ENCODE measurements around the gene CTIF.

The CTIF gene

DNA sequence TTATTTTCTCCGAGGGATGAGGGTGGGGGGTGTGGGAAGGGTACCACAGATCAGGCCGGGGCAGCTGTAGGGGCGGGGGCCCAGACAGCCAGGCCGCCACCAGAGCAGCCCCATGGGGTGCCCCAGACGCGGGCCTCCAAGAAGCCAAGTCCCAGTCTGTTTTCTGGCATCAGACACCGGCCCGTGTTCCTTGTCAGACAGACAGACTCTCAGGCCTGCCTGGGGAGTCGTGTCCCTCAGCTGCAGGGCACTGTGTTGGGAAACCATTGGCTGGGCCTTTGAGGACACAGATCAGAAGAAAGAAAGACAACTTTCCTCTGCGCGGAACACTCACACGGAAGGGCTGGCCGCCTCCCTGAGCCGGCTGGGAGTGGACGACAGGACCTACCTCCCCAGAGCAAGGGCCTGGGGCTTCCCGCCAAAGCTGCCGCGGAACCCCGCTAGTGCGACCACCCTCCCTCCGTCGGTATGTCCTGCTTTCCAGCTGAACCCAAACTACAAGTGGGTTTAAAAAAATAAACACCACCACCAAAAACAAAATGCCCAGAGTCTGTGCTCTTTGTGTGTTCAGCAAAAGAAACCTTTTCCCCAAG is 323.9 kb downstream of the CTIF start:
- DNase-seq (ENCODE audit: low read depth, low spot score): no peak
- Histone ChIP-seq H3K9ac (ENCODE audit: insufficient read length) (no peak overlapping the region), H3K4me3 (no peak overlapping the region), H3K9me3 (ENCODE audit: low read depth, low read length) (no peaks in the 10 kb centered on the region), H3K27ac (no peak overlapping the region), H3K36me3 (ENCODE audit: insufficient read depth, low read length) (no peaks in the 10 kb centered on the region)
- TF ChIP-seq POLR2AphosphoS5 (IDR thresholded peaks at IDR 0.05; ENCODE audit: borderline replicate concordance, low read depth, low read length) (no peak), EZH2 (IDR thresholded peaks at IDR 0.05) (no peak), FOXP2 (optimal IDR thresholded peaks at IDR 0.05; ENCODE audit: control extremely low read depth, extremely low read length, insufficient read depth) (no peak)

DNA sequence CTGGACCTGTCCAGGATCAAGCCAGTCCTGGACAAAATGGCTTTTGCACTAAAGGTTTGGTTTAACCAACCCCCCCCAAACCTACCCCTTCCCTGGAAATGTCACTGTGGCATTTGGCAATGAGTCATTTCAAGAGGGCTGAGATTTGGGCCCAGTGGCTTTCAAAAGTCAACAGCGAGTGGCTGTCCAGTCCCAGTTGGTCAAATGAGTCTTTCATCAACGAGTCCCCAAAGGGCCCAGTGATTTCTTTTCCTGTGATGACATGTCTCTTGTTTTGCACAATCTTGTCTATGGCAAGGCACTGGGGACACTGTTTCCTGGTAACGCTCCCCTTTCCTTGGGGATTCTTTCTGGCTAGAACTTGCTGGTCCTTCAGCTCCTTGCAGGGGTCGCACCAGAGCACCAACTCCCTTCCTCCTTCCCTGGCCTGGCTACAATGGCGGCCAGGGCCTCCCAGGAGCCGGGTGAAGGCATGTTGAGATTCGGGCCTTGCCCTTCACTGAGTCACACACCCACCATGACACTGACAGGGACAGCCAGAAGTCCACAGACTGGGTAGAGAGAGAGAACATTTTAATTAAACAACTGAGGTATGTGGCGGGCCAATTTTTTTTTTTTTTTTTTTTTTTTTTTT is 324.7 kb downstream of the CTIF start:
- H3K9ac ChIP-seq (ENCODE audit: insufficient read length): no peak overlapping the region
- TF ChIP-seq POLR2AphosphoS5 (IDR thresholded peaks at IDR 0.05; ENCODE audit: borderline replicate concordance, low read depth, low read length): no peak
- TF ChIP-seq EZH2 (IDR thresholded peaks at IDR 0.05): no peak
- no peak for TF ChIP-seq FOXP2 (optimal IDR thresholded peaks at IDR 0.05; ENCODE audit: control extremely low read depth, extremely low read length, insufficient read depth)
- H3K9me3 ChIP-seq (ENCODE audit: low read depth, low read length): no peaks in the 10 kb centered on the region
- H3K36me3 ChIP-seq (ENCODE audit: insufficient read depth, low read length): no peaks in the 10 kb centered on the region
- DNase-seq (ENCODE audit: low read depth, low spot score): no peak
- H3K4me3 ChIP-seq: no peak overlapping the region
- H3K27ac ChIP-seq: no peak overlapping the region

DNA sequence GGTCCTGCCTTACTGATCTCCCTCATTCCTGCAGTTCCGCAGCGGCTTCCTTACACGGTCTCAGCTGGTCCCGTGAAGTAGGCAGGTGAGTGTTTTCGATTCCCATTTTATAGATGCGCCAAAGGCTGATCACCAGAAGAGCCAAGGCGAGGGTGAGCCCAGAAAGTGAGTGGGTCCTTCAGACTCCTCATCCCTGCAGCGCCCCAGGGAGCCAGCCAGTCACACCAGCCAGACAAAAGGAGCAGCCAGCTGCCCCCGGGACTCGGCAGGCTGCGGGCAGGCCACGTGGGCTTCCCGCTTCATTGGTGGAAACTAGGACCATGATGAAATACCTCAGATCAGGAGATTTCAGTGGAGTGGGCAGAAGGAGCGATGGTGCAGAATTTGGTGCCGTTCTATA is 326.0 kb downstream of the CTIF start:
- no peak for TF ChIP-seq EZH2 (IDR thresholded peaks at IDR 0.05)
- no peak for TF ChIP-seq POLR2AphosphoS5 (IDR thresholded peaks at IDR 0.05; ENCODE audit: borderline replicate concordance, low read depth, low read length)
- no peak for TF ChIP-seq FOXP2 (optimal IDR thresholded peaks at IDR 0.05; ENCODE audit: control extremely low read depth, extremely low read length, insufficient read depth)
- no peak overlapping the region for H3K4me3 ChIP-seq

DNA sequence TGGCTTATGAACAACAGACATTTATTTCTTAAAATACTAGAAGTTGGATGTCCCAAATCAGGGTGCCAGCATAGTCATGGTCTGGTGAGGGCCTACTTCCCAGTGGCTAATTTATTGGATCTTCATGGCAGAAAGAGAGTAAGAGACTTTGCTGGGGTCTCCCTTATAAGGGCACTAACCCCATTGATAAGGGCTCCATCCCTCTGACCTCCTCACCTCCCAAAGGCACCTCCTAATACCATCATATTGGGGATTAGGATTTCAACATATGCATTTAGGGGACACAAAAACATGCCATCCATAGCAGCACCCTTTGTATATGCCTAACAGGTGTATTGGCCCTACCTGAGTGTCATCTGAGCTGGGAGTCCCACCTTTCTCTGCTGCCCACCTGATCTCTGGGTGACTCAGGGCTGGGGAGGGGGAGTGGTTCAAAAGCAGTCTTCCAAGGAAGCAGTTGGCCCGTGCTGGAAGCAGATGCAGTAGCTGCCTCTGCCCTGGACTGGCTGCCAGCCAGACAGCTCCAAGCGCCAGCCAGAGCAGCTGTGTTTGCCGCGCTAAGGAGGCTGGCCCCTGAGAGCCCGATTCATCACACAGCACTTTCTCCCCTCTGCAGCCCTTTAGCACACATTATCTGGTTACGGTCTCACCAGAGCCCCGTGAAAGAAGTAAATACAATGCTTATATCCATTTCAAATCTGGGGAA is 327.4 kb downstream of the CTIF start:
- H3K9me3 ChIP-seq (ENCODE audit: low read depth, low read length): no peaks in the 10 kb centered on the region
- no peak for DNase-seq (ENCODE audit: low read depth, low spot score)
- no peak for TF ChIP-seq POLR2AphosphoS5 (IDR thresholded peaks at IDR 0.05; ENCODE audit: borderline replicate concordance, low read depth, low read length)
- TF ChIP-seq FOXP2 (optimal IDR thresholded peaks at IDR 0.05; ENCODE audit: control extremely low read depth, extremely low read length, insufficient read depth): no peak
- no peak for TF ChIP-seq EZH2 (IDR thresholded peaks at IDR 0.05)
- H3K27ac ChIP-seq: no peak overlapping the region
- no peak overlapping the region for H3K4me3 ChIP-seq
- H3K9ac ChIP-seq (ENCODE audit: insufficient read length): no peak overlapping the region
- H3K36me3 ChIP-seq (ENCODE audit: insufficient read depth, low read length): no peaks in the 10 kb centered on the region

More for the DNA sequence above, 326.0 kb downstream of the CTIF start:
- no peak for DNase-seq (ENCODE audit: low read depth, low spot score)
- Histone ChIP-seq H3K36me3 (ENCODE audit: insufficient read depth, low read length) (no peaks in the 10 kb centered on the region), H3K27ac (no peak overlapping the region), H3K9ac (ENCODE audit: insufficient read length) (no peak overlapping the region), H3K9me3 (ENCODE audit: low read depth, low read length) (no peaks in the 10 kb centered on the region)

DNA sequence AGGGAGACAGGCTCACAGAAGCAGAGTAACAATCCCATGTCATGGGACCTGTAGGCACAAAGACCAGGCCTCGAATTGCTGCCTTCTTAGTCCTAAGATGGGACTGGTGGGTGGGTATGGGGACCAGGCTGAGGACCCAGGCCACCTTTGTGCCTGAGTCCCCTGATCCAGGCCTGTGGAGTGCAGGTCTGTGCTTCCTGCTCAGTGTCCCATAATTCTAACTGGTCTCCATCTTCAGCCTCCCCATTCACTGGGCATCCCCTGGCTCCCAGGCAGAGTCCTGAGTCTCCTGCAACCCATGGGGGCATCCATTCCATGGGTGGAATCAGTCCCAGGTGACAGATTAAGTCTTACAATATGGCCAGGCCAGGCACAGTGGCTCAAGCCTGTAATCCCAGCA is 328.0 kb downstream of the CTIF start:
- Histone ChIP-seq H3K4me3 (no peak overlapping the region), H3K9ac (ENCODE audit: insufficient read length) (no peak overlapping the region), H3K27ac (no peak overlapping the region), H3K9me3 (ENCODE audit: low read depth, low read length) (no peaks in the 10 kb centered on the region), H3K36me3 (ENCODE audit: insufficient read depth, low read length) (no peaks in the 10 kb centered on the region)
- TF ChIP-seq POLR2AphosphoS5 (IDR thresholded peaks at IDR 0.05; ENCODE audit: borderline replicate concordance, low read depth, low read length) (no peak), FOXP2 (optimal IDR thresholded peaks at IDR 0.05; ENCODE audit: control extremely low read depth, extremely low read length, insufficient read depth) (no peak), EZH2 (IDR thresholded peaks at IDR 0.05) (no peak)
- DNase-seq (ENCODE audit: low read depth, low spot score): no peak

DNA sequence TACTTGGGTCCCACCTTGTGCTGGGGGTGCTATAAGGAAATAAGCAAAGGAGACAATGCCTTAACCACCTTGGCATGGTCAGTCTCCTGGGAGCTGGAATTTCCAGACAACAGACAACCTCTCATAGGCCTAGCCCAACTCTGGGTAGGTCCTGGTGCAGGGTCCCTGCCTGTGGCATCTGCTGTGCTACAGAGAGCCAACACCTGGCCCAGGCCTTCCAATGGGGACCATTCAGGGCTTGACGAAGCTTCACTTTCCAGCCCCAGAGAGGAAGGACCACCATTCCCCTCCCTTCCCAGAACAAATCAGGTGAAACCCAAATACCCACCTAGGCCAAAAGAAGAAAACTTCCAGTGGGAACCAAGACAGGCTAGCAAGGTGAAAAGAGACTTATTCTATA is 329.1 kb downstream of the CTIF start:
- no peak overlapping the region for H3K27ac ChIP-seq
- TF ChIP-seq FOXP2 (optimal IDR thresholded peaks at IDR 0.05; ENCODE audit: control extremely low read depth, extremely low read length, insufficient read depth) (no peak), EZH2 (IDR thresholded peaks at IDR 0.05) (no peak), POLR2AphosphoS5 (IDR thresholded peaks at IDR 0.05; ENCODE audit: borderline replicate concordance, low read depth, low read length) (no peak)
- H3K36me3 ChIP-seq (ENCODE audit: insufficient read depth, low read length): no peaks in the 10 kb centered on the region
- no peak for DNase-seq (ENCODE audit: low read depth, low spot score)
- H3K9me3 ChIP-seq (ENCODE audit: low read depth, low read length): no peaks in the 10 kb centered on the region
- no peak overlapping the region for H3K9ac ChIP-seq (ENCODE audit: insufficient read length)
- H3K4me3 ChIP-seq: no peak overlapping the region

DNA sequence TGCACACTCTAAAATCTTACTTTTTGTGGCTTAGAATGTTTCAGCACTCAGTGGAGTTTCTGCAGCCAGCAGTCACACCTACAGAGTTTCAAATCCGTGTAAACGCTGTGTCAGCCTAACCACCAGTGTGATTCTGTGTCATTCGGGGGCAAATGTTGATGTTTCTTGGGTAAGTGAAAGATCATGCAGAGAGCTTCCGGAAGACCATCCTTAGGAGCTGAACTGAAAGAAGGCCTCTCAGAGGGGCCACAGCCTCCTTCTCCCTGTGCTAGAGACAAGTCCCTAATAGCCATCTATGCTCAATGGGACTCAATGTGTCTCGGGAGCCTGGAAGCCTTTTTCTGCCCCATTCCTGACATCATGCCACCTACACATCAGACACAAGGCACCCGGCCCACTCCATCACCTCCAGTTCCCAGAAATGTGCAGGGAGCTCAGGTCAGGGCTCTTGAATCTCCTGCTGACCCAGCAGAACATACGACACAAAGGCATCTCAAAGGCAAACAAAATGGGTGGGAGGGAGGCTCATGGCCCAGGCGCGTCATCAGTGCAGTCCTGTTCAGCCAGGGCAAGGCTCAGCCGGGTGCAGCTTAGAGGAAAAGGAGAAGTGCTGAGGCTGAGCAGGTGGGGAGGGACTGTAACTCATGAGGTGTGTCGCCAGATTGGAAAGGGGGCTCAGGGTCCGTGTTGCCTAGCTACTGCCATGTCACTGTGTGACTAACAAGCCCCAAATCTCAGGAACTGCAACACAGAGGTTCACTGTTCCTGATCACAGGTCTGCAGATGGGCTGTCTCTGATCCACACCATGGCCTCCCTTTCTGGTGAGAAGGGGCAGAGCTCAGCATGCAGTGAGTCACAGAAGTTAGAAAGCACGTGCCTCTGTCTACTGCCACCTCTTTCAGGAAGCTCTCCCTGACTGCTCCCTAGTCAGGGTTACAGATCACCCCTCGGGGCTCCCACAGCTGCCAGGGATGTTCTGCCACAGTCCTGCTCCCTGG is 329.9 kb downstream of the CTIF start:
- Histone ChIP-seq H3K9me3 (ENCODE audit: low read depth, low read length) (no peaks in the 10 kb centered on the region), H3K9ac (ENCODE audit: insufficient read length) (no peak overlapping the region), H3K36me3 (ENCODE audit: insufficient read depth, low read length) (no peaks in the 10 kb centered on the region), H3K4me3 (no peak overlapping the region), H3K27ac (no peak overlapping the region)
- no peak for DNase-seq (ENCODE audit: low read depth, low spot score)
- no peak for TF ChIP-seq EZH2 (IDR thresholded peaks at IDR 0.05)
- no peak for TF ChIP-seq POLR2AphosphoS5 (IDR thresholded peaks at IDR 0.05; ENCODE audit: borderline replicate concordance, low read depth, low read length)
- no peak for TF ChIP-seq FOXP2 (optimal IDR thresholded peaks at IDR 0.05; ENCODE audit: control extremely low read depth, extremely low read length, insufficient read depth)
